HG03039 (cell line): ENCODE measurements around the gene RPL36.
A peak's percentile ranks its signal among the peaks of the same experiment; 100 is the strongest.

Experiments used
- ATAC-seq: cut with Tn5 transposase; IDR thresholded peaks from one replicate; pipeline ENCODE4 v1.9.1; 2021; ENCODE audit warnings: mild to moderate bottlenecking, moderate library complexity; ENCODE audit not compliant: unreplicated experiment

The RPL36 gene

DNA sequence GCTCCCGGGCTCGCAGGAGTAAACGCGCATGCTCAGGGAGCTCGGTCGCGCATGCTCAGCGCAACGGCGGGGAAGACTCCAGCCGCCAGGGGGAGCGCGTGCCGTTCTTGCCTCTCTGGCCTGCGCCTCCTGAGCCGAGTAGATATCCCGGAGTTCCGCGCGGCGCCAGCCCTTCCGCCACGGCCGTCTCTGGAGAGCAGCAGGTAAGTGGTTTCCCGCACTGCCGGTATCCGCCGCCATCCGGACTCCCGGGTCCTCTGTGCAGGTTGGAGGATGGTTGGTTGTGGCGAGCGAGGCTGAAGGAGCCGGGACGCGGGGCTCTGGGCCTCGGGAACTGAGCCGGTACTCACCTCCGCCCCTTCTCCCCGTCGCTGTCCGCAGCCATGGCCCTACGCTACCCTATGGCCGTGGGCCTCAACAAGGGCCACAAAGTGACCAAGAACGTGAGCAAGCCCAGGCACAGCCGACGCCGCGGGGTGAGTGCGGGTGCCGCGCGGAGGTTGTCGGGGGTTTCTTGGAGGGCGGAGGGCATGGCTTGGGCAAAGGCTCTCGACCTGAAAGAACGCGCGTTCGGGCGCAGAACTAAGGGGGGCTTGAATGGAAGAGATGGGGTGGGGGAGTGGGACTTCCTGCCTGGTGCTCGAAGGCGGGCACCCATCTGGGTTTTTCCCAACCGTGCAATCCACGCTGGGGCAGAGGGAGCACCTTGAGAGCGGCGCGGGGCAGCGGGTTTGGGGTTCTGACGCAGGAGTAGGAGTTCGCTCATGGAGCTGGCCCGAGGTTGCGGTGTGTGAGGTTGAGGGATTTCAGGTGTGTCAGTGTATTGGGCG lies at the start of gene RPL36:
RPL36 (plus strand) TSS at position 171 of the 830 bp plus-strand sequence; CDS start at position 384, 213 bp downstream.
- ATAC-seq, result peak; percentile 43

DNA sequence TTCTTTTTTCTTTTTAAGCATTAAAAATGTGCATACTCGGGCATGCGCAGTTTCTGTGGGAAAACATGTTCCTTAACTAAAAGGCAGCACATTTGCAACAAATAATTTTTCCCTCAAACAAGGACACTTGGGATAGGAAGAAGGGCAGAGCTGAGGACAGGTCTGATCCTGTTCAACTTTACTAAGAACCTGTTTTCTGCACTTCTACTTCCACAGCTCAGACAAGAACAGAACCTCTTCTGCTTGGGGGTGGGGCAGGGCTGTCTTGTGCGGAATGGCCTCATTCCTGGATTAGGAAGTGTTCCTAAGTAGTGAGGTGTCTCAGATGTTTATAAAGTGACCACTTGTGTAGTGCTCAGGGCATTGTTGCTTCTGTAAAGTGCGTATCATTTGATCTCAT lies 48.9 kb upstream of the RPL36 start:
- no peak for ATAC-seq

DNA sequence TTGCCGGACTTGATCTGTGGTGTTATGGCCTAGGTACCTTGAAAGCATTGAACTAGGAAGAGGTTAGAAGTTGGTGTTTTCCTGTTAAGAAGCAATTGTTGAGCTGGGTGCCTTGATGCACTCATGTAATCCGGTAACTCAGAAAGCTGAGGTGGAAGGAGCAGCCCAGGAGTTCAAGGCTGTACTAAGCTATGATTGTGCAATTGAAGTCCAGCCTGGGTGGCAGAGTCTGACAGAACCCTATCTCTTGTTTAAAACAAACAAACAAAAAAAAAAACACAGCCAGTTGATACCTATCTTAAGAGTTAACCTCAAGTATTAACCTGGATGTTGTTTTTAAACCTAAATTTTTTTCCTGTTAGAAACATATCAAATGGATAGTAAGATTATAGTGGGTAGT lies 47.9 kb upstream of the RPL36 start:
- no peak for ATAC-seq

DNA sequence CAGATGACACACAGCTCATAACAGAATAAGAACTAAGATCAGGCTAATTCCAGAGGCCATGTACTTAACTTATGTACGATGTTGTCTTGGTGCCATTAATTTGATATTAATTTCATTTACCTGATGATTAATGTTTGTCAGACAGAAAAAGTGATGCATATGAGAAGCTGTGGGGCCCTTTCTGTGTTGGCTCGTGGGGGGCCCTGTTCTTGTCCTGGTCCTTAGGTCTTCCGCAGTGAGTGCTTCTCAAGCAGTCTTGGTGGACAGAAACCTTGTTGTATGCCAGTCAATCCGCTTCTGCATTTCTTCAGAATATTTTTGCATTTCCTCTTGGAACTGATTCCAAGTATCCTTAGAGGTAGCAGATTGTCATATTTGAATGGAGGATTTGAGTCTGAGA lies 47.0 kb upstream of the RPL36 start:
- no peak for ATAC-seq

DNA sequence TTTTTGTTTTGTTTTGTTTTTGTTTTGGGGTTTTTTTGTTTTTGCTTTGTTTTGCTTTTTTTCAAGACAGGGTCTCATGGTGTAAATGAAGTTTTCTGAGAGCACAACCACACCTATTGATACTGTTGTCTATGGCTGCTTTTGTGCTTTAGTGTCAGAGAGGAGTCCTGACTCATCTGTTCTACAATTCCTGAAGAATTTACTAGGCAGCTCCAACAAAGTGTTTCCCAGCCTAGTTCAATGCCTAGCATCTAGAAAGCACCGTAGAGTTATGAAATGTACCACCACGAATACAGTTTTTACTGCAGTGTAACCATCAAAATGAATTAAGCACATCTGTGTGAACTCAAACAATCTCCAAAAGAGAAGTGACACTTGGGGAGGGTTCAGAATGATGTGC lies 46.1 kb upstream of the RPL36 start:
- no peak for ATAC-seq

DNA sequence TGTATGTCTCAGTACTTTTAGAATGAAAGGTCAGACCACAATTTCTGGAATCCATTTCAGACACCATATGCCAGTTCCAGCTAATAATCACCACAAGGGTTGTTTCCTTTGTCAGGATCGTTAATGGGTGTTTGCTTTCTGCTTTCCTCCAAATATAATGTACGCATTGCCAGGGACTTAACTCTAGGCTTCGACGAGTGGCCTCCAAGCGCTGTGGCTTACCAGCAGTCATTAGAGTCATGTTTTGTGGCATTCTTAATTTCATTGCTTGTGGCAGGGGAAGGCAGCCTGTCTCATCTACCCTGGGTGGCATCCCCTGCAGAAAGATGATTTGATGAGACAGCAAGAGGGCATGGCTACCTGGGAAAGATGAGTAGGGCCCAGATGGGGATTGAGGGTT lies 44.7 kb upstream of the RPL36 start:
- ATAC-seq, result no peak

DNA sequence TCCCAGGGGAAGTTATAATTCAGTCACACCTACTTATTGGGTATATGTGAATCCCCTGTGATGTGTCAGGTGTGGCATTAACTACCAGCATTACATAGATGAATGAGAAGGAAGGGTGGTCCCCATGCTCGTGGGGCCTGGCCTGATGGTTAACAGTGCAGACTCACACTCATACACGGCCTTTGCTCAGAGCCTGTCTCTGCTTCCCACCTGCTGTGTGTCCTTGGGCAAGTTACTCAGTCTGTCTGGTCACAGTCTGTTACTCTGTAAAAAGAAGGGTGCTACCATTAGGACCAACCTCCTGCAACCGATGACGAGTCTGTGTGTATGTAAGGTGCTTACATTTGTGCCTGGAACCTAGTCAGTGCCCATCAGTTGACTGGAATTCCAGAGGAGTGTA lies 43.4 kb upstream of the RPL36 start:
- no peak for ATAC-seq

DNA sequence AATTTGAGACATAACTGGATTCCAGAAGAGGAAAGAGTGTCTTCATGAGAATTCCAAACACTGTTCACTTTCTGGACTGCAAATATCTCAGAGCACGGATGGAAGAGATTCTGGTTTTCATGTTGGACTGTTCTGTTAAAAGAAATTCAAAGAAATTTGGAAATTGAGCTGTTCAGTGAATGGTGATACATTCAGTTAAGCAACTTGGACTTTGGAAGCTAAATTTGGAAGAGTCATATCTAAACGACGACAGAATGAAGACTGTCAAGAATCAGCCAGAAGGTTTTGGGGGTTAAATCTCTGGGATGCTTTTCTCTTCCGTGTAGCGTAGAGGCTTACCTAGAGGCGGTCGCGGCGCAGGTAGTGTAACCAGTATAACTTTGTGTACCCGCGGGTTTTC lies 41.6 kb upstream of the RPL36 start:
- ATAC-seq, result no peak

DNA sequence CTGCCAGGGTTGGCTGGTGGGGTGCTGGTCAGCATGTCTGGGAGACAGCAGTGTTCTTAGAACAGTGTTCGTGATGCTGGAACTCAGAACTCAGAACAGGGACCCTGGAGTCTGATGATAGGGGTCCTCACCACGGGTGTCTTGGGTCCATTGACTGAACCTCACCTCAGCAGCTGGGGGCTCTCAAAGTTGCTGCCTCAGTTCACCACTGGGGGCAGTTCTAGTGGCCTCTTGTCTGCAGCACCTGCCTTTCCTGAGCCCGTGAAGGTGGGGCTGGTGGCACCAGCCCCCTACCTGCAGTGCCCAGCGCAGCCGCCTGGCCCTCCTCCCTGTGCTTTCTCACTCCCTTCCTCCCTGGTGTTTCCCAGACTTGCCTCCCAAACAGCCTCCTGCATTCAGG lies 38.7 kb upstream of the RPL36 start:
- ATAC-seq, result no peak

DNA sequence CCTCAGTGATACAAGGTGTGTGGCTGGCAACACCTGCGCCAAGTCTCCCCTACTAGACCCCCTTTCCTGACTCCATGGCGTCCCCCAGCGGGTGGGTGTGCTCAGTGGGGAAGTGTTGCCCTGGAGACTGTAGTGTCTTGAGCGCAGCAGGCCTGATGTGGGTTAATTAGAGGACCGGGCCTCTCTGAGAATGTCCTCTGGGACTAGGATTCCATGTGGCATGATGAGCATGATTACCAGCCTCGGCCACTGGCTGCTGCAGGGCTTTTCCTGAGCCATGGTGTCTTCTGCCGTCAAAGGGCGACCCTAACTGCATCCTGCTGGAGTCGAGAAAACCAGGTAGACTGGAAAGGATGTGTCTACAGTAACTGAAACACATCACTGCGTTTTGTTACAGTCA lies 37.8 kb upstream of the RPL36 start:
- ATAC-seq, result no peak

DNA sequence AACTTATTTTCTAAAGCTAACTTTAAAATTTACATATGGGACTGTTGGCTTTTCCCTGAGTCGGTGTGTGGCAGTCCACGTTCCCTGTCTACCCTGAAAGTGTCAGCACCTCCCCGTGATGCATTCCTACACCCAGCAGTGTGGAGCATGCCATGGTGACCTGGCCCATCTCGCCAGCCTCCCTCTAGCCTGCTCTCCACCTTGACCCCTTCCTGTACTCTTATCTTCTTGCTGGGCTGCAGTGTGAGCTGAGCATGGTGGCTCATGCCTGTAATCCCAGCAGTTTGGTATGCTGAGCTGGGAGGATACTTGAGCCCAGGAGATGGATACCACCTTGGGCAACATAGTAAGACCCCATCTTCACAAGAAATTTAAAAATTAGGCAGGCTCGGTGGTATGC lies 35.2 kb upstream of the RPL36 start:
- no peak for ATAC-seq

DNA sequence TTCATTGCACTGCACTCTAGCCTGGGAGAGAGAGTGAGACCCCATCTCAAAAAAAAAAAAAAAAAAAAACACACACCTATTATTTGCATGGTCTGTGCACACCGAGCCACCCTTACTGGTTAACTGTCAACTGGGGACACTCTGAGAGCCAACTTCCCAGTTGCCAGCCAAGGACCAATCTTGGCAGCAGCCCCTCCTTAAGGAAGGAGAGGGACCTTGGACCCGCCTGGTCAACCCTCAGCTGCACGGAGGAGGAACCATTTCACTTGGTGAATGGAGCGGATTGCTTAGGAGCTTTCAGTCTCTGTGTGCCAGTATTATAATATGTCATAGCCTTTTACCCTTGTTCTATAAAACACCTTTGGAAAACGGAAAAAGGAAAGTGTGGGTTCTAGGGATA lies 34.7 kb upstream of the RPL36 start:
- no peak for ATAC-seq

DNA sequence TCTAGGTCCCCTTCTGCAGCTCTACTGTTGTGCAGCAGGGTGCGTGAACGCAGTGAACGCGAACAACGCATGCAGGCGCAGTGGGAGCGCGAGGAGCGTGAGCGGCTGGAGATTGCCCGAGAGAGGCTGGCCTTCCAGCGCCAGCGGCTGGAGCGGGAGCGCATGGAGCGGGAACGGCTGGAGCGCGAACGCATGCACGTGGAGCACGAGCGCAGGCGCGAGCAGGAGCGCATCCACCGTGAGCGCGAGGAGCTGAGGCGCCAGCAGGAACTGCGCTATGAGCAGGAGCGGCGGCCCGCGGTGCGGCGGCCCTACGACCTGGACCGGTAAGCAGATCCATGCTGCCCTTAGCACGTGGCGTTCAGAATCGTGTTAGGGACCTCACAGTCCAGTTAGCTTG lies 28.6 kb upstream of the RPL36 start:
- no peak for ATAC-seq

DNA sequence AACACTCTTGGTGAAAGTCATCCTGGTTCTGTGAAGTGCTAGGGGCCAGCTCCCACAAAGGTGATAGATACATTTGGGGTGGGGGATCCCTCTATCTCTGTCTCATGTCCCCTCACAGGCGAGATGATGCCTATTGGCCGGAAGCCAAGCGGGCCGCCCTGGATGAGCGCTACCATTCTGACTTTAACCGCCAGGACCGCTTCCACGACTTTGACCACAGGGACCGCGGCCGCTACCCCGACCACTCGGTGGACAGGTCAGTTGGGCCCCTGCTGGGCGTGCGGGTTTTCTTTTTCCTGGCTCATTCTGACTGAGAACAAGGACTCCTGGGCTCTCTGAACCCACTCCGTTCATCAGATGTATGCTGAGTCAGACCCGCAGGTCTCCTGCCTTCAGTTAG lies 26.2 kb upstream of the RPL36 start:
- ATAC-seq, result no peak

DNA sequence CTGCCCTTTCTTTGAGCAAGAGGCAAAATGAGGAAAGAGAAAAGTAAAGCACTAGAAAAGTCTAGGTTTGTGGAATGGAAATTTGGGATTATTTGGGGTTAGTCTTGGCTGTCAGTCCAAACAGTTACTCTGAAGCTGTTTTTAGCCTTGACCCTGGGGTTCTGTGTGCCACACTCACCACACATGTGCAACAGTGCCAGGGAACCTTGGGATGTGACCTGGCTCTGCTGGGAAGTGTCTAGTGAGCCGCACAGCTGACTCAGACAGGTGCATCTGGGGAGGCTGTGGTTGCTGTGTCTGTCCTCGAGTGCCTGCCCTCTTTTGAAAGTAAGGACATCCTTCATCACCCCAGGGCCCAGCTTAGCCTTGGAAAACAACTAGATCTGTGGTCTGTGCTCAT lies 25.6 kb upstream of the RPL36 start:
- ATAC-seq, result no peak

DNA sequence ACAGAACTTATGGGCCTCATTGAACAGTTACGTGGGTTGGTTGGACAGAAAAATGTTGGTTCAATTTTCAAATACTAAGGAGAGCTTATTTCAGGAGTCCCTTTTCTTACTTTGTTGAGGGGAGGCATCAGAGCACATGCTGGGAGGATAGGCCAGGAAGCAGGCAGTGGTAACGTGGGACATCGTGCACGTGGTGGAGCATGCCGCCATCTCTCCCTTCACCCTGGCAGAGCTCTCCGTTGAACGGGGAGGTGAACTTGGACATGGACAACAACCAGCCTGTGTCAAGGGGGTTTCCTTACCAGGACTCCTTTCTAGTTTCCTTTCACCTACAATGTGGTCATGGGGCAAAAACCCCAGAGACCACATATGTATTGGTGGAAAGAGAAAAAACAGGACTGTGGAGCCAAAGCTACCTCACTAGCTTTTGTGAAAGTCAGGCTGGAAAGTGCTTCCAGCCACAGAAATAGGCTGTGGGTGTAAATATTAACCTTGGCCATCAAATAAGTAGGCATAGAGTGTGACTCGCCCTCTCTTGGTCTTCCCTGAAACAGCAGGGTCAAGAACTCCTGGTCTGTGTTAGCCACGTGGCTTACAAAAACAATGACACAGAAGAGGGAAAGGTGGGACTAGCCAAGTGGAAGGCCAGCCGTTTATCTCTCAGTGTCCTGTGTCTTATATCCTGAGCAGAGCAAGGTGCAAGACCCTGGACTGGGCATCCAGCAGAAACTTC lies 24.1 kb upstream of the RPL36 start:
- no peak for ATAC-seq

DNA sequence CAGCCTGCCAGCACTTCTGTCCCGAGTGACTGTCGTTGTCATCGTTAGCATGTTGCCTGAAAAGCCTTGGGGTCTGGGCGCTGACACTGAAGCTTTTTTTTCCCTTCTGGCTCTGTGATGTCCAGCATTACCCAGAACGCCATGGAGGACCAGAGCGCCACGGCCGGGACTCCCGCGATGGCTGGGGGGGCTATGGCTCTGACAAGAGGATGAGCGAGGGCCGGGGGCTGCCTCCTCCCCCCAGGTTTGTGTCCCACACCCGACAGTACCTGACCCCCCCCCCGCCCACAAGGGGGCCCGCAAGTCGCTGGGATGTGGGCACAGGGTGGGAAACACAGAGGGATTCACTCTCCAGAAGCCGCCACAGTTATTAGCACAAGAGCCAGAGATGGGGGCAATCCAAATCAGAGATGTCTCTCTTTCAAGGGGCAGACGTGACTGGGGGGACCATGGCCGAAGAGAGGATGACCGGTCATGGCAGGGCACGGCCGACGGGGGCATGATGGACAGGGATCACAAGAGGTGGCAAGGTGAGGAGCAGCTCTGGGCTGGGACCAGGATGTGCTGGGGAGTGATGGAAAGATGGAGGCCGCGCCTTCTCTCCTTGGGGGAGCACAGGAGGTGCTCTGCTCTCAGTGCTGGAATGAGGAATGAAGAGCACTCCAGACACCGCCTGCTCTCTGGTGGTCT lies 23.0 kb upstream of the RPL36 start:
- no peak for ATAC-seq

DNA sequence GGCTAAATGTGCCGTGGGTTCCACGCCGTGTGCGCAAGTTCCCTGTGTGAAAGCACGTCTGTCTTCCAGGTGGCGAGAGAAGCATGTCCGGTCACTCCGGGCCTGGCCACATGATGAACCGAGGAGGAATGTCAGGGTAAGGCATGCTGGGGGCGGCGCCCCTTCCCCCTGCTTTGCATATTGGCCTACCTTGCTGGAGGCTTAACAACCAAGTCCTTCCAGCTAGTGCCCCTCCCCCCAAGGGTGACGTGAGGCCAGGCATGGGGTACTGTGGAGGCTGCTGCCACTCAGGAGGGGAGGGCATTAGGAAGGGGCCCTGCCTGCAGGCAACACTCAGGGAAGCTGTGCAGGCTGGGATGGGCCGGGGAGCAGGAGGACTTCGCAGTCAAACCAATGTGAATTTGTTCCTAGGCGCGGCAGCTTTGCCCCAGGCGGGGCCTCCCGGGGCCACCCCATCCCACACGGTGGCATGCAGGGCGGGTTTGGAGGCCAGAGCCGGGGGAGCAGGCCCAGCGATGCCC lies 22.3 kb upstream of the RPL36 start:
- ATAC-seq, result no peak

DNA sequence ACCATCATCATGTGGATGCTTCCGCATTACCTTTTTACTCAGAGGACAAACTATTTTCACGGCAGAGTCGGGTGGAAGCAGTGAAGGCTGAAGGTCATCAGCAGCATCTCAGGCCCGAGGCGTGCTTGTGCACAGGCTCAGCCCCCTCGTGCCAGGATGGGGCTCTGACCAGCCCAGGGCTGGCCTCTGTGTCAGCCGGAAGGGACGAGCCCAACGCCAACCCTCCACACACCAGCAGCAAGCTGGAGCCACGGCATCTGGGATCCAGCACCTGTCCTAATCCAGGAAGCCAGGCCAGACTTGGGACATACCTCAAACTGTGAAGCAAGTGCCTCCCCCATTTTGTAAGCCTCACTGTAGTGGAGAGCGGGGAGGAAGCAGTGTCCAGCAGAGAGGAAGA lies 20.9 kb upstream of the RPL36 start:
- ATAC-seq, result no peak

DNA sequence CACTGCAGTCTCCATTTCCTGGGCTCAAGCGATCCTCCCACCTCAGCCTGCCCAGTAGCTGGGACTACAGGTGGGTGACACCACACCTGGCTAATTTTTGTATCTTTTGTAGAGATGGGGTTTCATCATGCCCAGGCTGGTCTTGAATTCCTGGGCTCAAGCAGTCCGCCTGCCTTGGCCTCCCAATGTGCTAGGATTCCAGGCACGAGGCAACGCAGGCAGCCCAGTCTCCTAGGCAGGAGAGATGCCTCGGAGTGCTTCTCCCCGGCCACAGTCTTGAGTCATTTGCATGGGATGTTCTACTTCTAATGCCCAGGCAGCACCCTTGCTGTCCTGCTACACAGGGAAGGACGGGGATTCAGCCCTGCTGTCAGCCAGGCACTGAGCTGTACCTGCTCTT lies 18.5 kb upstream of the RPL36 start:
- ATAC-seq, result no peak

DNA sequence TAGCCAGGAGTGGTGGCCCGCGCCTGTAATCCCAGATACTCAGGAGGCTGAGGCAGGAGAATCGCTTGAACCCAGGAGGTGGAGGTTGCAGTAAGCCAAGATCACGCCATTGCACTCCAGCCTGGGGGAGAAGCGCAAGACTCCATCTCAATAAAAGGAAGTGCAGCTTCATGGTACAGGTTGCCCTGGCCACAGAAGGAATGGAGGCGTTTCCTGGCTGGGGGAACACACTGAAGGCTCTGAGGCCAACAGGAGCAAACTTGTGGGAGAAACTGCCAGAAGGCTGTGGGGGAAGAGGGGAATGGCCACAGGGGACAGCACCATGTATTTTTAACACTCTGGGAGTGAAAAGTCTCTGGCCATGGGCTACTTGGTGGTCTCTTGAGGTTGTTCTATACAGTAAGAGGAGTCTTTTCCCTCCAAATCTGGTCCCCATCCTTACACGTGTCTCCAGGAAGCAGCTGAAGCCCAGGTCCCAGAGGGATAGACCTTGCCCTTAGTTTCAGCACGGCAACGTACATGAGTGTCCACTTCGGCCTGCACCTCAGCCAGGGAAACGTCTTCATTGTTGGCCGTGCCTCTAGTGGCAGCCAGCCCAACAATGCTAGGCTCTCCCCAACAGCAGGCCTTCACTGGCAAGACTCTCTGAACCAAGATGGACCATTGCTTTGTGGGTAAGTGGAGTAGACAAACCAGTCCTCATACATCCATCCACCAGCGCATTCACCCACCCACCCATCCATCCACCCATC lies 17.2 kb upstream of the RPL36 start:
- no peak for ATAC-seq
